GM18873 (cell line): ENCODE results near the gene ZPR1.
A peak's percentile ranks its signal among the peaks of the same experiment; 100 is the strongest.

Experiments
- ATAC-seq: cut with Tn5 transposase; IDR thresholded peaks from one replicate; pipeline ENCODE4 v1.9.1; 2021; ENCODE audit warnings: mild to moderate bottlenecking, moderate library complexity, moderate number of reproducible peaks; ENCODE audit not compliant: unreplicated experiment, low FRiP score

ZPR1 gene

GRCh38 chr11:116792869-116793771 lies 5.3 kb upstream of the ZPR1 start:
- no peak for ATAC-seq

- ATAC-seq, result no peak
Observed at GRCh38 chr11:116792144-116792868, 4.5 kb upstream of the ZPR1 start.

- no peak for ATAC-seq
Observed at GRCh38 chr11:116791813-116792143, 4.0 kb upstream of the ZPR1 start, which contains the start of gene APOA5. Gene APOA5, minus strand, starts transcription at chr11:116791879. Its CDS starts 19 bp downstream, at chr11:116791860.

GRCh38 chr11:116791002-116791812 lies 3.4 kb upstream of the ZPR1 start:
- no peak for ATAC-seq

- no peak for ATAC-seq
Observed at GRCh38 chr11:116790167-116791001, 2.6 kb upstream of the ZPR1 start.

GRCh38 chr11:116788975-116789374 lies 1.2 kb upstream of the ZPR1 start:
- ATAC-seq, result no peak

- ATAC-seq, result no peak
Observed at GRCh38 chr11:116788534-116788933, 711 bp upstream of the ZPR1 start.

GRCh38 chr11:116787436-116787785 lies 412 bp downstream of the ZPR1 start:
- no peak for ATAC-seq

- ATAC-seq, result no peak
Observed at GRCh38 chr11:116786966-116787365, 857 bp downstream of the ZPR1 start.

- ATAC-seq, result no peak
Observed at GRCh38 chr11:116786326-116786725, 1.5 kb downstream of the ZPR1 start.

- no peak for ATAC-seq
Observed at GRCh38 chr11:116782728-116783127, 5.1 kb downstream of the ZPR1 start.

GRCh38 chr11:116778556-116778955 lies 9.3 kb downstream of the ZPR1 start:
- no peak for ATAC-seq

GRCh38 chr11:116777056-116777455 lies 10.8 kb downstream of the ZPR1 start:
- no peak for ATAC-seq

GRCh38 chr11:116776522-116776984 lies 11.3 kb downstream of the ZPR1 start:
- ATAC-seq, result no peak

GRCh38 chr11:116775975-116776374 lies 11.8 kb downstream of the ZPR1 start:
- ATAC-seq, result no peak

GRCh38 chr11:116774661-116775060 lies 13.2 kb downstream of the ZPR1 start:
- no peak for ATAC-seq

- ATAC-seq, result peak; percentile 6
Observed at GRCh38 chr11:116773203-116774097, 14.4 kb downstream of the ZPR1 start.

GRCh38 chr11:116772443-116773202 lies 15.2 kb downstream of the ZPR1 start, which contains the start of gene BUD13:
Gene BUD13, minus strand, starts transcription at chr11:116772987. Its CDS starts 23 bp downstream, at chr11:116772964.
- peak; percentile 71 for ATAC-seq
